DND-41 (cell line): Measurements from ENCODE around the gene TNNT2.
A peak's percentile ranks its signal among the peaks of the same experiment; 100 is the strongest.

Source experiments
- ATAC-seq: fragments of 200-7000 bp; cut with Tn5 transposase; 3 replicates; pipeline ENCODE4 v1.9.1; 2021; ENCODE audit warnings: low read depth; ENCODE audit not compliant: insufficient read depth
- DNase-seq: peaks from one replicate; pipeline ENCODE4 v3.0.0-alpha.2; 2020
- H2AFZ ChIP-seq: 2 replicates; pipeline ENCODE4 v1.6.0; 2012; ENCODE audit warnings: low read depth, low read length
- H3K27ac ChIP-seq: 2 replicates; pipeline ENCODE4 v1.5.1; 2012; ENCODE audit warnings: low read length, inconsistent platforms
- H3K27me3 ChIP-seq: fragments of 200-600 bp; sonication (generic); 2 replicates; pipeline ENCODE4 v1.6.0; 2012; ENCODE audit warnings: low read length, mild to moderate bottlenecking, inconsistent platforms; ENCODE audit not compliant: insufficient read depth, poor library complexity
- H3K36me3 ChIP-seq: 2 replicates; pipeline ENCODE4 v1.5.1; 2012; ENCODE audit warnings: low read length, inconsistent platforms; ENCODE audit not compliant: insufficient read depth
- H3K4me1 ChIP-seq: 2 replicates; pipeline ENCODE4 v1.5.1; 2012; ENCODE audit warnings: mild to moderate bottlenecking, low read length; ENCODE audit not compliant: insufficient read depth
- H3K4me2 ChIP-seq: 2 replicates; pipeline ENCODE4 v1.6.0; 2012; ENCODE audit warnings: mild to moderate bottlenecking, moderate library complexity, low read length, inconsistent platforms; ENCODE audit not compliant: insufficient read depth
- H3K4me3 ChIP-seq, 2 experiments: fragments of 200-600 bp in 1 of 2; shearing (Covaris generic) in 1 of 2; 2 replicates each; pipeline ENCODE4 v1.5.1; 2012 to 2016; ENCODE audit warnings: inconsistent platforms in 2 of 2, low read length in 2 of 2, mild to moderate bottlenecking in 2 of 2, low read depth in 1 of 2, moderate library complexity in 1 of 2
- H3K79me2 ChIP-seq: 2 replicates; pipeline ENCODE4 v1.6.0; 2012; ENCODE audit warnings: low read length, inconsistent platforms; ENCODE audit not compliant: insufficient read depth
- H3K9ac ChIP-seq: 2 replicates; pipeline ENCODE4 v1.6.0; 2012; ENCODE audit warnings: low read depth, mild to moderate bottlenecking, inconsistent platforms, low read length, moderate library complexity
- H3K9me3 ChIP-seq: 2 replicates; pipeline ENCODE4 v1.5.1; 2012; ENCODE audit warnings: low read length, moderate library complexity, mild to moderate bottlenecking, inconsistent platforms; ENCODE audit not compliant: insufficient read depth, severe bottlenecking
- H4K20me1 ChIP-seq: 2 replicates; pipeline ENCODE4 v1.6.0; 2012; ENCODE audit warnings: low read length; ENCODE audit not compliant: insufficient read depth
- EZH2 ChIP-seq: IDR thresholded peaks from 3 replicates; pipeline ENCODE4 v1.6.1; 2012; ENCODE audit warnings: borderline replicate concordance, low read depth, mild to moderate bottlenecking, moderate library complexity, low read length, inconsistent platforms; ENCODE audit not compliant: severe bottlenecking
- TF ChIP-seq, protein P1 (sequence below): IDR thresholded peaks from 2 replicates; pipeline ENCODE4 v1.5.1; 2012; ENCODE audit warnings: borderline replicate concordance, low read length, moderate library complexity, mild to moderate bottlenecking; ENCODE audit not compliant: poor library complexity, severe bottlenecking; ENCODE audit errors: extremely low read depth

Gene TNNT2

GRCh38 chr1:201313086-201313485, 64.4 kb downstream of the TNNT2 start:
- H3K79me2 ChIP-seq: no peaks in the 10 kb centered on the region
- no peak overlapping the region for H3K27ac ChIP-seq
- ATAC-seq (no peak), DNase-seq (no peak)
- no peaks in the 10 kb centered on the region for H3K9me3 ChIP-seq
- no peak overlapping the region for H3K9ac ChIP-seq
- H3K4me2 ChIP-seq: no peak overlapping the region
- H2AFZ ChIP-seq: no peak overlapping the region
- H3K4me3 ChIP-seq: no peak overlapping the region
- H3K4me1 ChIP-seq: peaks cover 46% of the 10 kb centered on the region
- no peaks in the 10 kb centered on the region for H3K36me3 ChIP-seq
- no peak for TF ChIP-seq EZH2
- TF ChIP-seq, protein P1, sequence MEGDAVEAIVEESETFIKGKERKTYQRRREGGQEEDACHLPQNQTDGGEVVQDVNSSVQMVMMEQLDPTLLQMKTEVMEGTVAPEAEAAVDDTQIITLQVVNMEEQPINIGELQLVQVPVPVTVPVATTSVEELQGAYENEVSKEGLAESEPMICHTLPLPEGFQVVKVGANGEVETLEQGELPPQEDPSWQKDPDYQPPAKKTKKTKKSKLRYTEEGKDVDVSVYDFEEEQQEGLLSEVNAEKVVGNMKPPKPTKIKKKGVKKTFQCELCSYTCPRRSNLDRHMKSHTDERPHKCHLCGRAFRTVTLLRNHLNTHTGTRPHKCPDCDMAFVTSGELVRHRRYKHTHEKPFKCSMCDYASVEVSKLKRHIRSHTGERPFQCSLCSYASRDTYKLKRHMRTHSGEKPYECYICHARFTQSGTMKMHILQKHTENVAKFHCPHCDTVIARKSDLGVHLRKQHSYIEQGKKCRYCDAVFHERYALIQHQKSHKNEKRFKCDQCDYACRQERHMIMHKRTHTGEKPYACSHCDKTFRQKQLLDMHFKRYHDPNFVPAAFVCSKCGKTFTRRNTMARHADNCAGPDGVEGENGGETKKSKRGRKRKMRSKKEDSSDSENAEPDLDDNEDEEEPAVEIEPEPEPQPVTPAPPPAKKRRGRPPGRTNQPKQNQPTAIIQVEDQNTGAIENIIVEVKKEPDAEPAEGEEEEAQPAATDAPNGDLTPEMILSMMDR: no peak
- no peaks in the 10 kb centered on the region for H4K20me1 ChIP-seq
- H3K27me3 ChIP-seq: no peaks in the 10 kb centered on the region

DNA sequence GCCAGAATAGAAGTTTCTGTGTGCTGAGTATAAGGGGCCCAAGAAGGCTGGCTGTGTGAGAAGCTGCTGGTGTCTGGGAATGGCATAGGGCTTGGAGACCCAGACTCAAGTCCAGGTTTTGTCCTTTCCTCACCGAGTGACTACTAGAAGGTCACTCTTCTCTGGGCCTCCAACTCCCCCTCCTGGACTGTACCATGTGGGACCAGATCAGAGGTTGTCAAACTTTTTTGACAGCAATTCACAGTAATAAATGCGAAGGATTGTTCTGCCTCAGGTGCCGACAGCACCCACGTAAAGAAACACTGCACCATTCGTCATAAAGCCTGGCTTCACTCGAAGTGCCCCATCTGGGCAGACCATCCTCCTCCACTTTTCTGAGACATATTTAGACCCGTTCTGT, 65.2 kb downstream of the TNNT2 start:
- no peak overlapping the region for H3K4me3 ChIP-seq
- DNase-seq: no peak
- TF ChIP-seq, protein P1: no peak
- no peak for TF ChIP-seq EZH2

DNA sequence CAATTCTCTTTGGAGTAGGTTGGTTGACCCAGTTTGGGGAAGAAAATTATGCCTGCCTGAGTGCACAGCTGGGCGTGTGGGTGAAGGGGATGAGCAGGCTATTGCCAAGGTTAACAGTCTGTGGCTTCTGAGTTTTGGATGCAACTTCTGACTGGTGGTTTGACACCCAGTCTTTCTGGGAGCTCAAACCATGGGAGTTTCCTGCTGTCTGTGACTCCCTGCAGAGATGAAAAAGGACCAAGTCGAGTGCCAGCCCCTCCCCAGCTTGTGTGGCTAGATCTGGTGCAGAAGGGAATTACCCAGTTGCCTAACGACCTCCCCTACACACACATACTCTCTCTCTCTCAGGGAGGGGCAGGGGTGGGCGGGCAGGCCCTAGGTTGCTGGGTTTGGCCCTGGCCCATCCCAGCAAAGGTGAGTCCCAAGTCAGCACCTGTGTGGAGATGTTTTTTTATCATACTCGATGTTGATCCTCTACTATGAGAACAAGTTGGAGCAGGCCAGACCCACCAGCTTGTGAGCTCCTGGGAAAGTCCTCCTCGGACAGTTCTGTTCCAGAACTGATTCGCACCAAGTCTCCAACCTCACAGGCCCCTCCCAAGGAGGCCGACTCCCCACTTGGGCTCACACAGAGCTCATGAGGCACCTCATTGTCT, 66.0 kb downstream of the TNNT2 start:
- no peak overlapping the region for H2AFZ ChIP-seq
- no peaks in the 10 kb centered on the region for H3K27me3 ChIP-seq
- peak overlapping the region; percentile 37 for H3K9ac ChIP-seq
- peak overlapping the region; percentile 40 for H3K4me2 ChIP-seq
- no peaks in the 10 kb centered on the region for H3K79me2 ChIP-seq
- H3K27ac ChIP-seq: peak overlapping the region; percentile 76
- H3K4me1 ChIP-seq: peaks cover 46% of the 10 kb centered on the region
- no peak overlapping the region for H3K4me3 ChIP-seq
- H3K36me3 ChIP-seq: no peaks in the 10 kb centered on the region
- H3K9me3 ChIP-seq: no peaks in the 10 kb centered on the region
- no peaks in the 10 kb centered on the region for H4K20me1 ChIP-seq
- ATAC-seq (peak; percentile 90), DNase-seq (peak; percentile 89)
- TF ChIP-seq EZH2: no peak
- TF ChIP-seq, protein P1: no peak

More for the DNA sequence above, 65.2 kb downstream of the TNNT2 start:
- H3K36me3 ChIP-seq: no peaks in the 10 kb centered on the region
- no peaks in the 10 kb centered on the region for H3K9me3 ChIP-seq
- peak overlapping the region; percentile 76 for H3K27ac ChIP-seq
- H3K79me2 ChIP-seq: no peaks in the 10 kb centered on the region
- no peaks in the 10 kb centered on the region for H3K27me3 ChIP-seq
- H2AFZ ChIP-seq: no peak overlapping the region
- no peak overlapping the region for H3K9ac ChIP-seq
- H3K4me1 ChIP-seq: peaks cover 46% of the 10 kb centered on the region
- no peak for ATAC-seq
- H3K4me2 ChIP-seq: no peak overlapping the region
- H4K20me1 ChIP-seq: no peaks in the 10 kb centered on the region
